ENCODE measurements around the gene PUS10.
"Not testable (repeated sequence)": the region's sequence is repeated elsewhere in the genome, so short reads cannot be mapped to it uniquely, and the experiment has no call there.

Gene PUS10

GRCh38 chr2:60926741-60927552 lies 91.1 kb downstream of the PUS10 start:
- no peak for DNase-seq

GRCh38 chr2:60925994-60926740 lies 91.9 kb downstream of the PUS10 start:
- no peak for DNase-seq

- no peak for DNase-seq
Observed at GRCh38 chr2:60907329-60907728, 110.7 kb downstream of the PUS10 start.

GRCh38 chr2:60906395-60906794 lies 111.7 kb downstream of the PUS10 start:
- DNase-seq, result no peak

- DNase-seq, result not testable (repeated sequence)
Observed at GRCh38 chr2:60905867-60906266, 112.2 kb downstream of the PUS10 start.

GRCh38 chr2:60901296-60901695 lies 116.8 kb downstream of the PUS10 start:
- not testable (repeated sequence) for DNase-seq

- DNase-seq, result no peak
Observed at GRCh38 chr2:60899892-60900249, 118.2 kb downstream of the PUS10 start.

GRCh38 chr2:60899230-60899891 lies 118.7 kb downstream of the PUS10 start:
- DNase-seq, result no peak

- DNase-seq, result no peak
Observed at GRCh38 chr2:60898567-60898966, 119.5 kb downstream of the PUS10 start.

Data from CD4-positive, alpha-beta T cell treated with Interleukin-17A for 1 hour (primary cell).